ENCODE data around the gene ZNF385B. TPM values are rescaled to one million over a fixed set of nuclear protein-coding genes. Genes with fewer than 3 reads are reported as not detected.

ZNF385B gene
- total RNA-seq, 1 experiment from 2014 or later = 0.33 TPM

DNA sequence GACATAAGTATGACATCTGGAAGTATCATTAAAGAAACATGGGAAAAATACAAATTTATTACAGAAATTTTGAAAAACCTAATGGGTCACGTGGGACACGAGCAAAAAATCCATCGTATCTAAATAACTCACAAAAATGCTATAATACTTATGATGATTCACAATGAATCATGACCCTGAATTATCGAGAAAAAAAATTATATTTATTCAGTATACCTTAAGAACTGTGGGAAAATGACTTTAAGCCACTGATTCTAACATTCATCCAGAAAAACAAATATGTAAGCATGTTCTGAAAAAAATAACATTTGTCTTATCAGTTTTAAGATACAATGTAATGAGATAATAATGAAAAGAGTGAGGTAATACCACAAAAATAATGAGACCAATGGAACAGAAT, 51.8 kb downstream of the ZNF385B start:
- no peak overlapping the region for H3K27ac Mint-ChIP-seq (ENCODE audit: low read depth, unreplicated experiment)
- POLR2A ChIA-PET = no interaction called here
- H3K27me3 Mint-ChIP-seq (ENCODE audit: insufficient read depth, unreplicated experiment) = no peaks in the 10 kb centered on the region
- CTCF ChIA-PET = no interaction called here
- no TSS peak for BruUV-seq (replicated peaks)
- TF ChIP-seq, protein P1, sequence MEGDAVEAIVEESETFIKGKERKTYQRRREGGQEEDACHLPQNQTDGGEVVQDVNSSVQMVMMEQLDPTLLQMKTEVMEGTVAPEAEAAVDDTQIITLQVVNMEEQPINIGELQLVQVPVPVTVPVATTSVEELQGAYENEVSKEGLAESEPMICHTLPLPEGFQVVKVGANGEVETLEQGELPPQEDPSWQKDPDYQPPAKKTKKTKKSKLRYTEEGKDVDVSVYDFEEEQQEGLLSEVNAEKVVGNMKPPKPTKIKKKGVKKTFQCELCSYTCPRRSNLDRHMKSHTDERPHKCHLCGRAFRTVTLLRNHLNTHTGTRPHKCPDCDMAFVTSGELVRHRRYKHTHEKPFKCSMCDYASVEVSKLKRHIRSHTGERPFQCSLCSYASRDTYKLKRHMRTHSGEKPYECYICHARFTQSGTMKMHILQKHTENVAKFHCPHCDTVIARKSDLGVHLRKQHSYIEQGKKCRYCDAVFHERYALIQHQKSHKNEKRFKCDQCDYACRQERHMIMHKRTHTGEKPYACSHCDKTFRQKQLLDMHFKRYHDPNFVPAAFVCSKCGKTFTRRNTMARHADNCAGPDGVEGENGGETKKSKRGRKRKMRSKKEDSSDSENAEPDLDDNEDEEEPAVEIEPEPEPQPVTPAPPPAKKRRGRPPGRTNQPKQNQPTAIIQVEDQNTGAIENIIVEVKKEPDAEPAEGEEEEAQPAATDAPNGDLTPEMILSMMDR (IDR thresholded peaks at IDR 0.05; ENCODE audit: unreplicated experiment) = no peak
- intact Hi-C loops (cut with micrococcal nuclease) = no loop called here
- no peaks in the 10 kb centered on the region for H3K36me3 Mint-ChIP-seq (ENCODE audit: insufficient read depth, unreplicated experiment)
- no peaks in the 10 kb centered on the region for H3K4me1 Mint-ChIP-seq (ENCODE audit: insufficient read depth, unreplicated experiment)
- peaks cover 4% of the 10 kb centered on the region for H3K9me3 Mint-ChIP-seq (ENCODE audit: unreplicated experiment)
- no peak for DNase-seq (ENCODE audit: unreplicated experiment)
- H3K4me3 Mint-ChIP-seq (ENCODE audit: unreplicated experiment) = no peak overlapping the region

DNA sequence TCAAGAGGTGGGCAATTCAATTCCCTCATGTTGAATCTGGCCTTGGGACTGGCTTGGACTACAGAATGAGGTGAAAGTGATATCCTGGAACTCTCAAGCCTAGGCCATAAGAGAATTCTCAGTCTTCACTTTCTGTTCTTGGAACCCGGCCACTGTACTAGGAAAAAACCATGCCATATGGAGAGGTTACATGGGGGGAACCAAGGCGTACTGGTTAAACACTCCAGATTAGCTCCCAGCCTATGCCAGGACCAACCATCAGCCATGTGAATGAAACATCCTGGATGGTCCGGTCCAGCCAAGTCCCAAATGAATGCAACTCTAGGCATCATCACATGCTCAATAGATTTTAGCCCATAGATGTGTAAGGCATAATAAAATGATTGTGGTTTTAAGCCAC, 56.4 kb downstream of the ZNF385B start:
- peaks cover 8% of the 10 kb centered on the region for H3K4me1 Mint-ChIP-seq (ENCODE audit: insufficient read depth, unreplicated experiment)
- H3K27me3 Mint-ChIP-seq (ENCODE audit: insufficient read depth, unreplicated experiment) = no peaks in the 10 kb centered on the region
- ChIA-PET CTCF (no interaction called here), POLR2A (no interaction called here)
- intact Hi-C loops (cut with micrococcal nuclease) = no loop called here
- peaks cover 8% of the 10 kb centered on the region for H3K9me3 Mint-ChIP-seq (ENCODE audit: unreplicated experiment)
- no TSS peak for BruUV-seq (replicated peaks)
- no peak overlapping the region for H3K4me3 Mint-ChIP-seq (ENCODE audit: unreplicated experiment)
- TF ChIP-seq, protein P1 (IDR thresholded peaks at IDR 0.05; ENCODE audit: unreplicated experiment) = no peak
- H3K27ac Mint-ChIP-seq (ENCODE audit: low read depth, unreplicated experiment) = no peak overlapping the region
- no peak for DNase-seq (ENCODE audit: unreplicated experiment)
- no peaks in the 10 kb centered on the region for H3K36me3 Mint-ChIP-seq (ENCODE audit: insufficient read depth, unreplicated experiment)

DNA sequence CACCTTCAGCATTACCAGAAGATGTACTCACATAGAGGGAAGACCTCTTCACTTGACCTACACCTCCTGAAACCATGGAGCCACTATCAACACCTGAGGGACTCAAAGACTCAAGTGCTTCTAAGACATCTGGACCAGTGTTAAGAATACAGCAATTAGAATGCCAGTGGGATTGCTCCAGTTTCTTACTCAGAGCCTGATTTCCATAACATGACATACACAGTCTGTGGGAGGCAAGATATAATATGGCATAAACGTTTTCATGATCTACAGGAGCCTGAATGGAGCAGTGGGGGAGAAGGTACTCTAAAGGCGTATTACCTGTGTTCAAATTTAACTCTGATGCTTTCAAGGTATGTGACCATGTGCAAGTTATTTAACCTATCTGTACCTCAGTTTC, 57.2 kb downstream of the ZNF385B start:
- H3K4me1 Mint-ChIP-seq (ENCODE audit: insufficient read depth, unreplicated experiment) = peaks cover 8% of the 10 kb centered on the region
- ChIA-PET CTCF (interaction anchor here (0.7 kb wide), 2 partner anchors 176 to 1003 kb away, joined by 3 read pairs; no protein-coding TSS in a partner anchor), POLR2A (no interaction called here)
- H3K36me3 Mint-ChIP-seq (ENCODE audit: insufficient read depth, unreplicated experiment) = no peaks in the 10 kb centered on the region
- H3K4me3 Mint-ChIP-seq (ENCODE audit: unreplicated experiment) = no peak overlapping the region
- DNase-seq (ENCODE audit: unreplicated experiment) = no peak
- TF ChIP-seq, protein P1 (IDR thresholded peaks at IDR 0.05; ENCODE audit: unreplicated experiment) = no peak
- intact Hi-C loops (cut with micrococcal nuclease) = no loop called here
- BruUV-seq (replicated peaks) = no TSS peak
- no peak overlapping the region for H3K27ac Mint-ChIP-seq (ENCODE audit: low read depth, unreplicated experiment)
- H3K27me3 Mint-ChIP-seq (ENCODE audit: insufficient read depth, unreplicated experiment) = no peaks in the 10 kb centered on the region
- peaks cover 8% of the 10 kb centered on the region for H3K9me3 Mint-ChIP-seq (ENCODE audit: unreplicated experiment)

DNA sequence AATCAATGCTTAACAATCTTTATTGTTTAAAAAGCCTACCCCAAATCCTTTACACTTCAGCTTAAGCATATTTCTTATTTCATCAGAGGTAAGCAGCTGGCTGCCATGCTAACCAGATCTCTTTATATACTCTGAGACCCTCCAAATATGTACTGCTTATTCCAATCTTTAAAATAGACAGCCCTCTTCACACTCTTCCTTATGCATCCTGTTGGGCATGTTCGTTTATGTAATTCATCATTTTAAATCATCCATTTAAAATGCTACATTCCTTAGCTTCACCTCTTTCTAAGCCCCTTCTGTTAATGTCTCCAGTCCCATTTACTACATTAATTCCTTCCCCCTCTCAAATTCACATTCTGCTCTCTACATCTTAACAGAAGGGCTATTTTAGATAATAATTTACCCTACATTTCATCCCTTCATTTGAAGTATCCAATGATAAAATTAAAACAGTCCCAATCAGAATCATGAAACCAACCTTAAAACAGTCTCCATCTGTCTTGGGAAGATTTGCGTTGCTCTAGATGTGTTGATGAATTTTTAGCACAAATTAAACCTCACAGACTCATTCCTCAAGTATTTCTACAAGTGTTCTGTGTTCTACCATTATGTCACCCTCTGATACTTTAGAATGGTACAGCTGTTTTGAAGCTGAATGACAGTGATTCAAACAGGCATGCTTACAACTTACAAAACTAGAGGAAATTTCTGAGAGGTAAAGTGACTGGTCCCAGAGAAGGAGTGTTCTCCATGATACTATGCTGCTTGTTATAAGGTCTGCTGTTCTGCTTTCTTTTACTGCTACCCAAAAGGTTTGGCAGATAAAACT, 59.1 kb downstream of the ZNF385B start:
- no peaks in the 10 kb centered on the region for H3K36me3 Mint-ChIP-seq (ENCODE audit: insufficient read depth, unreplicated experiment)

More for the DNA sequence above, 59.1 kb downstream of the ZNF385B start:
- no peak for DNase-seq (ENCODE audit: unreplicated experiment)
- intact Hi-C loops (cut with micrococcal nuclease) = no loop called here
- Mint-ChIP-seq H3K27me3 (ENCODE audit: insufficient read depth, unreplicated experiment) (no peaks in the 10 kb centered on the region), H3K4me1 (ENCODE audit: insufficient read depth, unreplicated experiment) (peaks cover 8% of the 10 kb centered on the region), H3K4me3 (ENCODE audit: unreplicated experiment) (no peak overlapping the region), H3K9me3 (ENCODE audit: unreplicated experiment) (peaks cover 8% of the 10 kb centered on the region), H3K27ac (ENCODE audit: low read depth, unreplicated experiment) (no peak overlapping the region)
- BruUV-seq (replicated peaks) = no TSS peak
- TF ChIP-seq, protein P1 (IDR thresholded peaks at IDR 0.05; ENCODE audit: unreplicated experiment) = no peak
- ChIA-PET CTCF (no interaction called here), POLR2A (no interaction called here)

Data from MCF 10A (cell line).